A204.1 (cell line): ENCODE results near the gene CCNF.
"Not testable (repeated sequence)": the region's sequence is repeated elsewhere in the genome, so short reads cannot be mapped to it uniquely, and the experiment has no call there.

Source experiments
- FAIRE-seq: peaks from 2 replicates; lab custom pipeline; 2012; peaks lifted over from hg19 to GRCh38; lab: Jason Lieb, UNC

The CCNF gene

DNA sequence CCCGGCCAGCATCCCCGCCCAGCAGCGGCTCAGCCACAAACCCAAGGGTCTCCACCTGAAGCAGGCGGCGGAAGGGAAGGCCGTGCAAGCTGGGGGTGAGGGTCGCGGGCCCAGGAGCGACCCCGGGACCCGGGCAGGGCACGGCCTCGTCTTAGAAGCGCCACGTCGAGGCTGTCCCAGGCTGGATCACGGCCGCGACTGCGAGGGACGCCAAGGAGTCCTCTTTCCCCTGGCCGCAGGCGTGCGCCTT is 538 bp upstream of the CCNF start:
- no peak for FAIRE-seq

DNA sequence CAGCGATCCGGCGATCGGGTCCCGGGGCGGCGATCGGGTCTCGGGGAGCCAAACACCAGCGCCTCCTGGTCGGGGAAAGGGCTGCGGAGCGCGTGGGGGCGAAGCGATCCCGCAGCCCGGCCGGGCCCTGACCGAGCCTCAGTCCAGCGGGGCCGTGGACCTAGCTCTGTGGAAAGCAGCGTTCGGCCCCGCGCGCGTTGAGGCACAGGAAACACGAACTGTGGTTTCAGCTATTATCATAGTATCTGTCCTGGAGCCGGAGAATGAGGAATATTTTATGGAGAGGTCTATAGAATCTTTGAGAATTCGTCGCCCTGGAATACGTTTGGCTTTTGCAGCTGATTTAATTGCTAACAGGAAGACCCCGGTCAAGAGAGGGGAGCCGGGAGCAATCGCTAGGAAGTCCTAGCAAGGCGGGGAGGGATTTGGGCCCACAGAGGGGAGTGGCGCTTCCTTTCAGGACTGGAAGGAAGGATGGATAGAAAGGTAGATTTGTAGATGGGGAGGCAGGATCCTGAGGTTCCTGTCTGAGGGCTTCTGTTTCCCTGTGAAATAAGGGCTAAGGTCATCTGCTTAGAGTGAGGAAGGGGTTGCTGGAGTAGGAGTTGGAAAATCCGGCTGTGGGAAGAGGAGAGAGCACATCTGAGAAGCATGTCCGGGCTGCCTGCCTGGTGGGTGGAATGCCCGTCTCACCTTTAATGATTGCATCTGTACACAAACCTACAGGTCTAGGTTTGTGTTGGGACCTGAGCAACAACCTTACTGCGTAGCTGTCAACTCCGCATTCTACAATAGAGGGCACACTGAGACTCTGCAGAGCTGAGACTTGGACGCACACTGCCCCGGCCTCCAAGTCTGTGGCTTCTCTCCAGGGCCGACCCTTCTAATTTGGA is 770 bp downstream of the CCNF start:
- FAIRE-seq = no peak

DNA sequence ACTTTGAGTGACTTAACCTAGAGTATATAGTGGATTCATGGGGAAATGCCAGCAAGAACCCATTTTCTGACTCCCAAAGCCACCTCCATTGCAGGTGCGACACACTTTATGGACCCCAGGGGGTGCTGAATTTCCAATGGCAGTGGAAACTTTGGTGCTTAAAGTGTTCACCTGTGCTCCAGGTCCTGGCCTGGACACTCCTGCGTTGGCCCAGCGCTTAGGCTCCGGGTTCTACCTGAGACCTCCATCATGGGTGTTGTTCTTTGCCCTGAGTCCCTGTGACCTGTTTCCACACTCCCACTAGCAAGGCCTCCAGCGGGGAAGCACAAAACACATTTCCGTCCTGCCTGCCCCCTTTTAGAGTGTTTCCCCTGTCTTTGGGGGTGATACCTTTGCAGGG is 3.0 kb downstream of the CCNF start:
- no peak for FAIRE-seq

DNA sequence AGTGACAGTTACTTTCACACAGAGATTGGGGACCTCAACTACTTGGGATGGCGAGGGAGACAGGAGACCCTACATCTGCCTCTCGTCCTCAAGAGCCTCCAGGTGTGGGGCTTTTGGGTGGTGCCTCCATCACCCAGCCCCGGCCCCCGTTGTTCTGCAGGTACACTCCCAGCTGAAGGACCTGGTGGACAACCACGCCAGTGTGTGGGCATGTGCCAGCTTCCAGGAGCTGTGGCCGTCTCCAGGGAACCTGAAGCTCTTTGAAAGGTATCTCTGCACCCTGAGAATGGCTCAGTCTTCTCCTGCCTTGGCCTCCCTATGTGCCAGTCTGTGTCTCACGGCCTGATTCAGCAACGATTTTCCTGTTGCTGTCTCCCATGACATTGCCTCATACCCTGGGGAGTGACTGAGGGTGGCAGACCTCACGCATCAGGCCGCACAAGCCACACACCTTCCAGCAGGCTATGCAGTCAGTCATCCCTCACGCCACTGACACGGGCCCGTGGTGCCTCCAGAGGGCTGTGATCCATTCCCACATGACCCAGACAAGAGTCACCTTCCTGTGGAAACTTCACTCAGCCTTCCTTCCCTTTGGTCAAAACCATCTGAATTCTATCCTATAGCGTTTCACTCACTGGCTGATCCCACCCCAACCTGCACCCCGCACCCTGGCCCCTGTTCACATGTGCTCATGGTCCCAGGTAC is 3.7 kb downstream of the CCNF start:
- no peak for FAIRE-seq

DNA sequence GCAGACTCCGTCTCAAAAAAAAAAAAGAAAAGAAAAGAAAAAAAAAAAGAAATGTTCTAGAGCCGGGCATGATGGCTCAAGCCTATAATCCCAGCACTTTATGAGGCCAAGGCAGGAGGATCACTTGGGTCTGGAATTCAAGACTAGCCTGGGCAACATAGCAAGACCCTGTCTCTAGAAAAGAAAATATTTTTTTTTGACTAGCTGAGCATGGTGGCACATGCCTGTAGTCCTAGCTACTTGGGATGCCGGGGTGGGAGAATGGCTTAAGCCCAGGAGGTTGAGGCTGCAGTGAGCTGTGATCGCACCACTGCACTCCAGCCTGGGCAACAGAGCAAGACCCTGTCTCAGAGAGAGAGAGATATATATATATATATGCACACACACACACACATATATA is 6.0 kb downstream of the CCNF start:
- FAIRE-seq = not testable (repeated sequence)

DNA sequence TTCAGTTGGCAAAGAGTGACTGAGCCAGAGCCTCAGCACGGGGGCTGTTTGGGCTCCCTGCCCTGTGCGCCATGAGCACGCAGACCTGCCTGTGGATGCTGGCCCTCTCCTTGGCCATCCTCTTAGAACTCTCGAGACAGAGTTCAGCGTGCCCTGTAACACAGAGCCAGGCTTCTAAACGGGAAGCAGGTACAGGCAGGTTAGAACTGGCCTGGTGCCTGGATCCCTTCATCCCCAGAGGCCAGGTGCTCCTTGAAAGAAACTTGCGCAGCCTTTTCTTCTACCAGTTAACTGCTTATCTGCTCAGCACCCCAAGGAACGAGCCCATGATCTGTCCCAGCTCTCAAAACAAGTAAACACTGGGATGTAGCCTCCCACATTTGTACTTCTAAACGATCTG is 6.9 kb downstream of the CCNF start:
- FAIRE-seq = no peak

DNA sequence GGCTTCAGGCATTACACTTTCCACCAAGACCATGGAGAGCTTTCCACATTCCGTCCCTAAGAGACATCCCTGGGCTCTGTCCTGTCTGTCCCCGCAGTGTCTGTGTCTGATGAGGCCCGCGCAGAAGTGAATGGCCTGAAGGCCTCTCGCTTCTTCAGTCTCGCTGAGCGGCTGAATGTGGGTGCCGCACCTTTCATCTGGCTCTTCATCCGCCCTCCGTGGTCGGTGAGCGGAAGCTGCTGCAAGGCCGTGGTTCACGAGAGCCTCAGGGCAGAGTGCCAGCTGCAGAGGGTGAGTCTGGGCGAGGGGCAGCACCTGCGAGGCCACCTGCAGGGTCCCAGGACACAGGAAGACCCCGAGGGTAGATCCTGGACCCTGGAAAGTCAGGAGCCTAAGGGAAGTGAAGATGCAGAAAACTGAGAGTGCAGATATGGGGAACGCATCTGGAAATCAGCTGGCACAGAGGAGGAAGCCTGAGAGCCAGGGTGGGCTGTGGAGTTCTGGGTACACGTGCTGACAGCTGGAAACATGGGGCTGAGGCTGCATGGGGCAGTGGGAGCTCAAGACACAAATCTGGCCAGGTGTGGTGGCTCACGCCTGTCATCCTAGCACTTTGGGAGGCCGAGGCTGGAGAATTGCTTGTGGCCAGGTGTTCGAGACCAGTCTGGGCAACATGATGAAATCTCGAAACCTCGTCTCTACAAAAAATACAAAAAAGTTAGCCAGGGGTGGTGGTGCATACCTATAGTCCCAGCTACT is 8.0 kb downstream of the CCNF start:
- FAIRE-seq = no peak

DNA sequence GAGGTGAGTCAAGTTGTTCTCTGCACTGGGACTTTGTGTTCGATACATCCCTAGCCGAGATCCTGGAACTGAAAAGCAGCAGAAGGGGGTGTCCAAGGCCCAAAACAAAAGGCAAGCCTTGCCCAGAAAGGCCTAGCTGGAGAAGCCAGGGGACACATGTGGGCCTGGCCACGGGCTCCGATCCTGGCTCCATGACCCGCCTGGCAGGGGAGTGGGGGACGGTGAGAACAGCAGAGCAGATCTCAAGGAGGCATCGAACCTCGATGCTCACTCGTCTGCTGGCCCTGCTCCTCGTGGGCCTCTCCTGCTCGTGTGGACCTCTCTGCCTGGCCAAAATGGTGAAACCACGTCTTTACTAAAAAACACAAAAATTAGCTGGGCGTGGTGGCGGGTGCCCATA is 8.9 kb downstream of the CCNF start:
- no peak for FAIRE-seq

DNA sequence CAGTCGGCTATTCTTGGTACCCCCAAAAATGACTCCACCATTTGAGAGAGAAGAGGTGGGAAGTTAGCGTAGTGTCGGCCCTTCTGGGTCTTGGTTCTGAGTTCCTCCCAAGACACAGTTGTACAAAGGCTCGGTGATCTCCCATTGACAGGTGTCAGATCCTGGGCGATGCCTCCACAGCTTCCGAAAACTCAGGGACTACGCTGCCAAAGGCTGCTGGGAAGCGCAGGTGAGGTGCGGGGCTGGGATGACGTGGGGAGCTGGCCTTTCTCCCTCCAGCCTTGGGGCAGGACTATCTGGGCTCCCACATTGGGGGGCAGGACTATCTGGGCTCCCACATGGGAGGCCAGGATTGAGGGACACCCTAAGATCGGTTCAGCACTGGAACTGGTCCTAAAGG is 10.4 kb downstream of the CCNF start:
- FAIRE-seq = no peak

DNA sequence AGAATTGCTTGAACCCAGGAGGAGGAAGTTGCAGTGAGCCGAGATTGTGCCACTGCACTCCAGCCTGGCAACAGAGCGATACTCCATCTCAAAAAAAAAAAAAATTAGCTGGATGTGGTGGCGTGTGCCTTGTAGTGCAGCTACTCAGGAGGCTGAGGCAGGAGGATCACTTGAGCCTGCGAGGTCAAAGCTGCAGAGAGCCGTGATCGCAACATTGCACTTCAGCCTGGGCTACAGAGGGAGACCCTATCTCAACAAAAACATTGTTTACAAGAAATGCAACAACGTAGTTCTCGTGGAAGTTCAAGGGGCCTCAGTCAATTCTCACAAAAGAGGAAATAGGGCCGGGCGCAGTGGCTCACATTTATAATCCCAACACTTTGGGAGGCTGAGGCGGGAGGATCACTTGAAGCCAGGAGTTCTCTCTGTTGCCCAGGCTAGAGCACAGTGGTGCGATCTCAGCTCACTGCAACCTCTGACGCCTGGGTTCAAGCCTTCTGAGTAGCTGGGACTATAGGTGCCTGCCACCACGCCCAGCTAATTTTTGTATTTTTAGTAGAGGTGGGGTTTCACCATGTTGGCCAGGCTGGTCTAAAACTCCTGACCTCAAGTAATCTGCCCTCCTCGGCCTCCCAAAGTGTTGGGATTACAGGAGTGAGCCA is 12.0 kb downstream of the CCNF start:
- FAIRE-seq = not testable (repeated sequence)

DNA sequence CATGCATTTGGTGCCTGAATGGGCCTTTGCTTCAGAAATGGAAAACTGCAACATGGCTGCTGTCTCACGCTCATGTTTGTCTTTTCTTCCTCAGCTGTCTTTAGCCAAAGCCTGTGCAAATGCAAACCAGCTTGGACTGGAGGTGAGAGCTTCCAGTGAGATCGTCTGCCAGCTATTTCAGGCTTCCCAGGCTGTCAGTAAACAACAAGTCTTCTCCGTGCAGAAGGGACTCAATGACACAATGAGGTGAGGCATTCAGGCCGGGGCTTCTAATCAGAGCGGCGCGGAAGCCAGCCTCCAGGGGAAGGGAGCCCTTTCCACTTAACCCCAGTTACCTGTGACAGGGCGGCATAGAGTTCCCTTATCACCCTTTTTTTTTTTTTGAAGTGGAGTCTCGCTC is 14.3 kb downstream of the CCNF start:
- FAIRE-seq = no peak

DNA sequence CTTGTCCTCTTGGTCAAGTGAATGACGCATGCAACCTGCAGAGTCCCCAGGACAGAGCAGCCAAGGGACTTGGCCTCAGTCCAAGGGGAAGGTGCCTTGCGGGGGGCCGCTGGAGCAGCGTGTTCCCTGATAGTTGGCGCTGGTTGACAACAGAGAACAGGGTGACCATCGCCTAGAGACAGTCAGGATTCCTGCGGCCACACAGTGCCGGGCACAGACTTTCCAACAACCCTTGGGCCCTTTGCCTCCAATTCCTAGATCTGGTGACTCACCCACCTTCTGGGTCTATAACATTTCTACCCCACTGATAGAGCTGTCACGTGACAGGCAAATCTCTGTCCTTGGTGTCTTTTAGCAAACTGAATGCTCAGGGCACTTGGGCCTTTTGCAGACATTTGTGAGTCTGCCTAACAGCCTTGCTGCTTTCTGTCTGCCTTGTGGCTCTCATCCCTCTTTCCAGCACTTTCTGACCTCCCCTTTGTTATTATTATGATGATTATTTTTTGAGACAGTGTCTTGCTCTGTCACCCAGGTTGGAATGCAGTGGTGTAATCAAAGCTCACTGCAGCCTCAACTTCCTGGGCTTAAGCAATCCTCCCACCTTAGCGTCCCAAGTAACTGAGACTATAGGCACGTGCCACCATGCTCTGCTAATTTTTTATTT is 18.8 kb downstream of the CCNF start:
- FAIRE-seq = no peak

DNA sequence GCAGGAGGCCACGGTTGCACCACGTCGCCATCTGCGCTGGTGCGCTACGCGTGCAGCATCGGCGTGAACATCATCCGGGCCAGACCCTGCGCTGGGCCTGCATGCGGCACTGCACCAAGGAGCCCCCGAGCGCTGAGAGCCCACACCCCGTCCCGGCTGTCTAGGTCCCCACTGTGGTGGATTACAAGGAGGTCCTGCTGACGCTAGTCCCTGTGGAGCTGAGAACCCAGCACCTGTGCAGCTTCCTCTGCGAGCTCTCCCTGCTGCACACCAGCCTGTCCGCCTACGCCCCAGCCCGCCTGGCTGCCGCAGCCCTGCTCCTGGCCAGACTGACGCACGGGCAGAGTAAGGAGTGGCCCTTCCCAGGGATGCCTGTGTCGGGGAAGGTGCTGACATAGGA is 19.9 kb downstream of the CCNF start:
- no peak for FAIRE-seq

DNA sequence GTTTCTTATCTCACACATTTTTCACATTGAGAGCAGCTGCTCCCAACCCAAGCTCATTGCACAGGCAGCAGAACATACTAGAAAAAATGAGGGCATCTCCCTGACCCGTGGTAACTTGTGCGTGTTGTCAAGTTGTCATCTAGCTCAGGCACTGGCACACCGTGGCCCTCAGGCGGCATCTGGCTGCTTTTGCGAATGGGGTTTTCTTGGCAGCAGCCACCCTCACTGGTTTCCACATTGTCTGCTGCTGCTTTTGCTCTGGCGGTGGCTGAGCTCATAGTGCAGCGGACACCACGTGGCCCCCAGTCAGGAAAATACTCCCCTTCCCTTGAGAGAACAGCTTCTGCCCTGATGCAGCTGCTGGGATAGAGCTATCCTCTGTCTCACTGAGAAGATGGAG is 21.3 kb downstream of the CCNF start:
- FAIRE-seq = no peak

DNA sequence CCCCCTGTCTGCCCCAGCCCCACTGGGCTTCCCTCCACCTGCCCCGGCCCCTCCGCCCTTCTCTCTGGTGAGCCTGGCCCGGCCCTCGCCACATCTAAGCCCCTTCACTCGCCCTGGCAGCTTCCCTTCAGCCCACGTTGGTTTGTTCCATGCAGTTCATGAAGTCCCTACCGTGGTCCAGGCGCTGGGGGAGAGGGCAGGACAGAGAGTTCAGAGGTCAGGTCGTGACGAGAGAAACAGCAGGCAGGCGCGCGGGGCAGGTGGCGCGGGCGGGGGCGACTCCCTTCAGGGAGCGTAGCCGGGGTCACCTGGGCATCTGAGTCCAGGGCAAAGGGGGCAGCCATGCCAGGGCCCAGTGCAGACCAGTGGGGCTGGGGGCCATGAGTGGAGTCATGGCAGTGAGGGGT is 21.7 kb downstream of the CCNF start:
- no peak for FAIRE-seq

DNA sequence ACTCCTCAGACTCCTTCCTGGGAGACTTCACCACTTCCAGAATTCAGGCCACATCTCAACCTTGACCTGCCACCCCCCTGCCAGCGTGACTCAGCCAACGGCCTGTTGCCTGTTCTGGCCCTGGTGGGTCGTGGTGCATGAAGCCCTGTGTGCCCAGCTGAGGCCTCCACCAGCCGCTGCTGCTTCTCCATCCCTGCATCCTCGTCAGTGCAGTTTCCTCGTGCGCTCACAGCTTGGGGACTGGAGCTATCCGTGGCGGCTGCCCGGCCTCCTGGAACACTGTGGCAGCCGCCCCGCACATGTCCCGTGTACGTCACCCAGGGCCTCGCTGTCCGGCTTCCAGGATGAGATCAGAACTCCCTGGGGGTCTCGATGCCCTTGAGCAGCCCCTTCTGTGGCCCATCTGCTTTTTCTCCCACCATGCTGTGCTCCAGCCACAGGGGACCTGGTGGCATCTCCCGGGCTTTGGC is 22.6 kb downstream of the CCNF start:
- no peak for FAIRE-seq

DNA sequence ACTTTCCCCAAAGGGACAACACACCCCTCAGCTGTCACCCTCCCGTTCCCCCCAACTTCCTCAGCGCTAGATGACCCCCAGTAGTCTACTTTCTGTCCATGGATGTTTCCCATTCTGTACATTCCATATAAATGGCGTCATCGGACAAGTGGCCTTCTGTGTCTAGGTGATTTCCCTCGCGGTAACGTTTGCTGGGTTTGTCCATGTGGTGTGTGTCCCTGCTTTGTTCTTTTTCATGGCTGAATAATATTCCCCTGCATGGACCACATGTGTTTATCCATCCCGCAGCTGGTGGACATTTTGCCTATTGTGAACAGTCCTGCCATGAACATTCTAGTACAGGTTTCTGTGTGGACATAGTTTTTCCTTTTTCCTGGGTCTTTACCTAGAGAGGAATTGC is 23.4 kb downstream of the CCNF start:
- no peak for FAIRE-seq

DNA sequence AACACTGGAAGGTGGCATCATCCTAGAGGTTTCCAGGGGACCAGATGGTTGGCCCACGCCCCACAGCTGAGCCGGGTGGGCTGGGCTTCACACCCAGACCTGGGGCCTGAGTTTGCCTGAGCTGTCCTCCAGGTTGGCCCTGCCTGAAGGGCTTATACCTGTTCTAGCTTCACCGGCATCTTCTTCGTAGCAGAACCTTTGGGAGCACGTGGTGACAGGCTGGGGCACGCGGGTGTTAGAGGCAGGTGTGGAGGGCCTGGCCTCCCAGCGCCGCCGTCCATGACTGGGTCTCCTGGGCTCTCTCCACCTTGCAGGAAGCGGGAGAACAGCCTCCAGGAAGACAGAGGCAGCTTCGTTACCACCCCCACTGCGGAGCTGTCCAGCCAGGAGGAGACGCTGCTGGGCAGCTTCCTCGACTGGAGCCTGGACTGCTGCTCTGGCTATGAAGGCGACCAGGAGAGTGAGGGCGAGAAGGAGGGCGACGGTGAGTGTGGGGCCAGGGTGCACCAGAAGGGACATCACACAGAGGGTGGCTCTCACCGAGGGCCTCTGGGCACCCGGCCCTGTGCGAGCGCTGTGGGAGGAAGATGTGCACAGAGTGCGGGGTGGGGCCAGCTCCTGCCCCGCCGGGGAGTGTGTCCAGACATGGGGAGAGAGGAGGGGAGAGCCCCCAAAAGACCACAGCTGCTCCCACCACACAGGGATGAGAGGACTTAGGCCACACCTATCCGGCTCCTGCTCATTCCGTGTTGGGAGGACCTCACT is 26.0 kb downstream of the CCNF start:
- FAIRE-seq = no peak

DNA sequence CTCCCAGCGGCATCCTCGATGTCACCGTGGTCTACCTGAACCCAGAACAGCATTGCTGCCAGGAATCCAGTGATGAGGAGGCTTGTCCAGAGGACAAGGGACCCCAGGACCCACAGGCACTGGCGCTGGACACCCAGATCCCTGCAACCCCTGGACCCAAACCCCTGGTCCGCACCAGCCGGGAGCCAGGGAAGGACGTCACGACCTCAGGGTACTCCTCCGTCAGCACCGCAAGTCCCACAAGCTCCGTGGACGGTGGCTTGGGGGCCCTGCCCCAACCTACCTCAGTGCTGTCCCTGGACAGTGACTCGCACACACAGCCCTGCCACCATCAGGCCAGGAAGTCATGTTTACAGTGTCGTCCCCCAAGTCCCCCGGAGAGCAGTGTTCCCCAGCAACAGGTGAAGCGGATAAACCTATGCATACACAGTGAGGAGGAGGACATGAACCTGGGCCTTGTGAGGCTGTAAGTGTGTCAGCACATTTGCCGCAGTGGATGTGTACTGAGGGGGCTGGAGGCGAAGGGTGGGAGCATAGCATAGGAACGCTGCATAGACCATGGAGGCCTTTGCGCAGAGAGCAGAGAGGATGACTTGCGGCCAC is 27.4 kb downstream of the CCNF start:
- no peak for FAIRE-seq

DNA sequence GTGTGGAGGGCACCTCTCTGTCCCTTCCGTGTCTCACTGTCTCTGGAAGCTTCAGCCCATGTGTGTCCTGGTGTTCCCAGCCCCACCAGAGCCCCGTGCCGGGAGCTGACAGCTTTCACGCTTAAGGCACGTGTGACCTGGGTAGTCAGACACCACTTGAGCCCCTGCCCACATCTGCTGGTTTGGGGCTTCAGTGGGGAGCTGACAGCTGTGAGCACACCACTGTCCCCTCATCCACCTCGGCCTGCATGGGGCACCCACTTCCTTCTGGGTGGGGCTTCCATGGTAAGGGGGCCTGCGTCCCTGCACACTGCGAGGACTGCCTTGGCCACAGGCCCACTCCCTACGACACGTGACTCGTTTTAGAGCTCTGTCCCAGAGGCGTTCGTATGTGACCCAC is 28.0 kb downstream of the CCNF start:
- no peak for FAIRE-seq

DNA sequence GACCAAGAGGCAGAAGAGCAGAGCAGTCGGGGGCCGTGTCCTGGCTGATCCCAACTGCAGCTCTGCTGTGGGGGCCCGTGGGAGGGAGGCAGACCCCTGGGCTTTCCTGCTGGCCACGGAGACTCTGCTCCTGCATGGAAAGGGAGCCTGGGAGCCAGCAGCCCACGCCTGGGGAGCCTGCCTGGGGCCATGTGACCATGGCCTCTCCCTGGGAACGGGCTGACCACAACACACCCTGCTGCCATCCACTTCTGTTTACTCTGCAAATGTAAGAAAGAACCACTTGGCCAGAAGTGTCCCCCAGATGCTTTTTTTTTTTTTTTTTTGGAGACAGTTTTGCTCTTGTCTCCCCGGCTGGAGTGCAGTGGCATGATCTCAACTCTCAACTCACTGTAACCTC is 28.7 kb downstream of the CCNF start:
- no peak for FAIRE-seq
